Iris pigment epithelial cell (primary cell): ENCODE measurements around the gene PKN2.

Experiments
- DNase-seq: peaks from one replicate; pipeline ENCODE4 v3.0.0-alpha.2; 2011; ENCODE audit warnings: low read depth

Gene PKN2

GRCh38 chr1:88735382-88735781, 51.3 kb downstream of the PKN2 start:
- no peak for DNase-seq

GRCh38 chr1:88735909-88736308, 51.8 kb downstream of the PKN2 start:
- DNase-seq = no peak

GRCh38 chr1:88736633-88737248, 52.7 kb downstream of the PKN2 start:
- peak; percentile 64 for DNase-seq

GRCh38 chr1:88737338-88737927, 53.4 kb downstream of the PKN2 start:
- DNase-seq = no peak

- DNase-seq = peak; percentile 41
Observed at GRCh38 chr1:88740784-88741183, 56.7 kb downstream of the PKN2 start.

GRCh38 chr1:88741413-88741812, 57.3 kb downstream of the PKN2 start:
- peak; percentile 85 for DNase-seq

- DNase-seq = peak; percentile 42
Observed at GRCh38 chr1:88742531-88742930, 58.5 kb downstream of the PKN2 start.

GRCh38 chr1:88744142-88744541, 60.1 kb downstream of the PKN2 start:
- no peak for DNase-seq

- DNase-seq = no peak
Observed at GRCh38 chr1:88746916-88747315, 62.8 kb downstream of the PKN2 start.

GRCh38 chr1:88751714-88752113, 67.6 kb downstream of the PKN2 start:
- DNase-seq = no peak

GRCh38 chr1:88753506-88753905, 69.4 kb downstream of the PKN2 start:
- no peak for DNase-seq

GRCh38 chr1:88763649-88764406, 79.8 kb downstream of the PKN2 start:
- peak; percentile 68 for DNase-seq

- DNase-seq = no peak
Observed at GRCh38 chr1:88768187-88768586, 84.1 kb downstream of the PKN2 start.

- no peak for DNase-seq
Observed at GRCh38 chr1:88768816-88769215, 84.7 kb downstream of the PKN2 start.

GRCh38 chr1:88773540-88774150, 89.6 kb downstream of the PKN2 start:
- peak; percentile 79 for DNase-seq

- no peak for DNase-seq
Observed at GRCh38 chr1:88774151-88774556, 90.1 kb downstream of the PKN2 start.

- DNase-seq = no peak
Observed at GRCh38 chr1:88777604-88778149, 93.6 kb downstream of the PKN2 start.

GRCh38 chr1:88779880-88780279, 95.8 kb downstream of the PKN2 start:
- DNase-seq = no peak

GRCh38 chr1:88780485-88780884, 96.4 kb downstream of the PKN2 start:
- no peak for DNase-seq

GRCh38 chr1:88783145-88783544, 99.1 kb downstream of the PKN2 start:
- no peak for DNase-seq

- DNase-seq = no peak
Observed at GRCh38 chr1:88784551-88784950, 100.5 kb downstream of the PKN2 start.

- no peak for DNase-seq
Observed at GRCh38 chr1:88787023-88787903, 103.2 kb downstream of the PKN2 start.
